GM18861 (cell line): ENCODE data around the gene LHPP.
"Not testable (repeated sequence)": the region's sequence is repeated elsewhere in the genome, so short reads cannot be mapped to it uniquely, and the experiment has no call there.

Experiments
- ATAC-seq: cut with Tn5 transposase; IDR thresholded peaks from one replicate; pipeline ENCODE4 v1.9.1; 2021; ENCODE audit not compliant: unreplicated experiment

LHPP gene

DNA sequence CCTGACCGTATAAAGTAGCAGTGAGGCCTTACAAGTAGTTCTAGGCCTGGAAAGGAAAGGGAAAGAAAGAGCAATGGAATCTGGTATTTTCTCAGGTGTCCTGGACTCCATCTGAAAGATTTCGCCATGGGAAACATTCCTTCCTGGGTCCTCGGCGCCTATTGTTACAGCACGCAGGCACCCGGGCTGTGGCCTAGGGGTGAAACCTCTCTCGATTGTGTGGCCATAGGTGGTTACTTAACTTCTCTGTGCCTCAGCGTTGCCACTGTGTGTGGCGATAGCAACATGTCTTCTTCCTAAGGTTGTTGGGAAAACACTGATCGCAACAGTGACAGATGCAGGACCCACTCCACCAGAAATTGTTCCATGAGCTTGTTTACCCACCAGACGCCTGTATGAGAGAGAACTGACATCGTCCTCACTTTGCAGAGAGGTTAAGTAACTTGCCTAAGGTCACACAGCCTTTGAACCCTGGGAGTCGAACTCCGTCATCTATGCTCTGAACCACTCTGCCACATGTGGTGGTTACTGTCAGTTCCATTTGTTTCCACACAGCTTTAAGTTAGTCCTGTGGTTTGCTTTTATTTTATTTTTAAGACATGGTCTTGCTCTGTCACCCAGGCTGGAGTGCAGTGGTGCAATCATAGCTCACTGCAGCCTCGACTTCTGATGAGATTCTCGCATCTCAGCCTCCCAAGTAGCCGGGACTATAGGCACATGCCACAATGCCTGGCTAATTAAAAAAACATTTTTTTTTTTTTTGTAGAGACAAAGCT lies 73.4 kb downstream of the LHPP start:
- no peak for ATAC-seq

DNA sequence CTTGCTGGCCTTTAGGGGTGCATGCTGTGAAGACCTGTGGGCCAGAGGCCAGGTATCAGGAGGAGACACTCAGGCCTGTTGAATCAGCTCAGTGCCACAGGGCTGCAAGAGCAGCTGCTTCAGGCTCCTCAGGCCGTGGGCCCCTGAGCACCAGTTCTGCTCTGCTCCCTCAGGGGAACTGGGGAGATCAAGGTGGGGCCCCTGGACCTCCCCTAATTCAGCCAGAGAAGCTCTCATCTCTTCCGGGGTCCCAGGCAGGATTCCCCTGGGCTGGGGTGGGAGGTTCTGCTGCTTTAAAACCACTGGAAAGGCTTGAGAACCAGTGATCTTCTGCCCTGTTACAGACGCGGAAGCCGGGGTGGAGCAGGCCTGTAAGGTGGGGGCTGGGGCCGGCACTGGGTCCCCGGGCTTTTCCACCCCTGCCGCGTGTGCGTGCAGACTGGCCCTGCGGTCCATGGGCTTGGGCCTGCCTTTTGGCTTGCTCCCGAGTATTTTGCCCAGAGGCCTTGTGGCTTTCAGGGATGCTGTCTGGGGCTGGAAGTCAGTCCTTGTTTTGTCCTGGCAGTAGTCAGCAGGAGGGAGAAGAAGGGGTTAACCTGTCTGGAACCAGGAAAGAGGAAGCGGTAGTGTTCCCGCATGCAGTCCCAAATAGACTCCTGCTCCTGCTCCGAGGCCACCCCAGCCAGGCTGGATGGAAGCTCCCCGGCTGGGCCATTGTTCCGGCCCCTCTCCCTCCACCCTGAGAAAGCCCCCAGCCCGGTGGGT lies 74.3 kb downstream of the LHPP start:
- ATAC-seq: no peak

DNA sequence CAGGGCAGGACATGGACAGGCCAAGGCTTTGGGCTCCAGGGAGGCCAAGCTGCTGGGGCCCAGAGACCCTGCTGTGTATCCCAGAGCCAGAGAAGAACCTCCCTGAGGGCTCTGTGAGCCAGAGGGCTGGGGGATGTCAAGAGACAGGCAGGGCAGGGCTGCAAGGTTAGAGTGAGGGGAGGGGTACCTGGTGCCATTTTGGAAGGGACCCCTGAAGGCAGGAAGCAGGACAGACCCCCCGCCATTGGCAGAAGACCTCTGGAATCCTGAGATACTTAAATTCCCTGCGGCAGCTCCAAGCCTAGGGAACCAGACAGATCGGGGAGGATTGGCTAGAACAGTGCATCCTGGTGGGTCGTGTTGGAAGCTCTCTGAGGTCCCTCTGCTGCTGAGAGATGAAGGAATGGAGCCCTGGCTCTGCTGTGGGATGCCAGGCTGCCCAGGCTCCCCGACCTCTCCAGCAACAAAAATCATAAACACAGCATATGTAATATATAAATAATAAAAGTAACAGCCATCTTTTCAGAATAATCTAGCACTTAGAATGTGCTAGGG lies 75.0 kb downstream of the LHPP start:
- no peak for ATAC-seq

DNA sequence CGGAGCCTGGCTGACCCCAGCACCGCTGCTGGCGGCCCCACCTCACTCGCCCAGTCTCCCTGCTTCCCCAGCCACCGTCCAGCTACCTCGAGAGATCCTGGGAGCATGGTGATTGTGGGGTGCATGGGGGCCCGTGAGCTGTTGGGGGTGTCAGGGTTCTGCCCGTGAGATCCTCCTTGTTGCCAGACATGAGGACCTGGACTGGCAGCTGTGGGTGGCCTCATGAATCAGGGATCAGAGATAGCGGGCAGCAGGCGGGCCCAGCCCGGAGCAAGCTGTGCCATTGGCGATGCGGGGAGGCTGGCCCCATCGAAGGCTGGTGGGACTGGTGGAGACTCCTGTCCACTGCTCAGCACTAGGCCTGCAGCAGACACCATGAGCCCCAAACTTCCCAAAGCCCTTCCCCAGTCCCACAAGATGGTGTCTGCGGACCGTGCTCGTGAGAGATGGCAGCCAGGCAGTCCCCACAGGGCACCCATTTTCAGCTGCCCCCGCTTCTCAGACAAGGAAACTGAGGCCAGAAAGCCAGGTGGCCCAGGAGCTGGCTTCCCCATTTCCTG lies 75.6 kb downstream of the LHPP start:
- no peak for ATAC-seq

DNA sequence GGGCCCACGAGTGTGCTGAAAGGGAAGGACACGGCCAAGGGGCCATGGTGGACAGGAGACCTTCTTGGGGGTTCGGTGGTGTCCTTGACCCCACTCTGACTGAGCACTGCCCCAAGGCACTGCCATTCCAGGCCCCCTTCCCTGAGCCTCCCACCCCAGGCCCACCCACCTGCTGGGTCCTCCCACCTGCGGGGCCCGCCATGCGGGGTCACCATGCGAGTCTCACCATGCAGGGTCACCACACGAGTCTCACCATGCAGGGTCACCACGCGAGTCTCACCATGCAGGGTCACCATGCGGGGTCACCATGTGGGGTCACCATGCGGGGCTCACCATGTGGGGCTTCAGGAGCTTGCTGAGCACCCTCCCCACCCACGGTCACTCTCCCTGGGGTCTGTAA lies 76.3 kb downstream of the LHPP start:
- no peak for ATAC-seq

DNA sequence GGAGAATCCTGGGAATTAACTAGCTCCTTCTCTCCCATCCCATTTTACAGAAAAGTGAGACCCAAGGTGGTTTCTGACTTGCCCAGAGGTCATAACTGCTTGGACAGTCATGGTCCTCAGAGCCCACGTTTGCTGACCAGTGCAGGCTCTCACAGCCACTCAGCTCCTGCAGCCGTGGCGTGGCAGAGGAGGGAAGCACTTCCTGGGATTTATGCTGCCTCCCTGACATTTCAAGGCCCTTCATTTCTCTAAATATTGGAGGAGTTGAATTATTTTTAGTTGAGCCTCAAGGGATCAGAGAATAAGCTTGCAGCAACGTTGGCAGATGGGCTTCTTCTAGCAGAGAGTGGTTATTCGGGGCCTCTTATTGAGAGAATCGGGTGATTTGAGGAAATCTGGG lies 77.1 kb downstream of the LHPP start:
- no peak for ATAC-seq

DNA sequence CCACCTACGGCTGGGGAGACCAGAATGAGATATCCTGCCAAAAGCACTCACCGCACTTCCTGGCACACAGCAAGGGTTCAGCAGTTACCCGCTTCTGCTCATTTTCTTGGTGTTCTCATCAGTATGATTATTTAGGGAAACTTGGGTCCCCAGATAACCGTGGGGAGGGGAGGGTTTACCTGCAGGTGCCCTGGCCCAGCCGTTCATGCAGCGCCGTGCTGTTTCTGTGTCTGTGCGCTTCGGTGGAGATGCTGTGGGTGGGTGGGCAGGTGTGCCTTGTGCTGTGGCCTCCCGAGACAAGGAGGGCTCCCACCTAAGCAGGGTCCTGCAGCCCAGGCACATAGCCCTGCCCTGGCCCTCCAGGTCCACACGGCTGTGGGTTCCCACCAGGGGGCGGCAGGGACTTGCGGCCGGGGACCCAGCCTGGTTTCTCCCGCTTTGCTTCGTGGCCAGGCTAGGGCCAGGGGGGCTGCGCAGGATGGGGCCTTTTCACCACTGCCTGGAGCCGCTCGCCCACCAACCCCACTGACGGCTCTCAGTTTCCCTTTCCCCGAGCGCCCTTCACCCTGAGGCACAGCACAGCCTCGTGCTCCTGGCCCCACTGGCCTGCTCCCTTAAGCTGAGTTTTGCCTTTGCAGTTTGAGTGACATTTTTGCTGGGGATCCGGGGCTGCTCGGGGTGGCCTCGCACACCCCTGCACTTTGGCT lies 78.5 kb downstream of the LHPP start:
- no peak for ATAC-seq

DNA sequence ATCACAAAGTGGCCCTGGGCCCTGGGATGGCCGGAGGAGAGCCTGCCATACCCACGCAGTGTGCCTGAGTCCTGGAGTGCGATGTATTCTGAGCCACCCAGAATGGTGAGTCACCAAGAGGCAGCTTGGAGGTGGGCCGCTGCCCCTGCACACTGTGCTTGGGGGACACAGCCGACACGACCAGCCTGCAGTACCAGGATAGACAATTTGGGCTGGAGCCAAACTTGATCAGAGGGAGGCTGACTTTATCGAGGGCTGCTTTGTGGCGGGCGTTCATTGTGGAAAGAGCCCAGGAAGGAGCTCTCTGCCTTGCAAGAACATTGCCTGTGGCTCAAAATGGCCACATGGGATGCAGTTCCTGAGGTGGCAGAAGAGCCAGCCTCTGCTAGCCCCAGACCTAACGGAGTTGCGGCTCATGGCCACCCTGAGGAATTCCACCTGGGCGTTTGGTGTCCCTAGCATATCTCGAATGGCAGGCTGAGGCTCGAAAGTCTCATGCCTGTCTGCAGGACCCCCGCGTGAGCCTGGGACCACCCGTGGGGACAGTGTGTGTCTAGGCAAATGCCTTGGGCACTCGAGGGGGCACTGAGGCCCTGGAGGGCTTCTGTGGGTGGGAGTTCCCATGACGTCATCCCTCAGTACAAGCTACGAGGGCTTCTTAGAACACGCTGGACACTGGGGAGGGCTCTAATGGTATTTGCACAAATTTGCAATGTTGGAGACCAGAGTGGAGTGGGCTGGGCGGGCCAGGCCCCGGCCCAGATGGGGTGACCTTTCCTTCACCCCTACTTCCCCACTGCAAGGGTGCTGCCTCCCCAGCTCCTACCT lies 79.7 kb downstream of the LHPP start:
- ATAC-seq: no peak

DNA sequence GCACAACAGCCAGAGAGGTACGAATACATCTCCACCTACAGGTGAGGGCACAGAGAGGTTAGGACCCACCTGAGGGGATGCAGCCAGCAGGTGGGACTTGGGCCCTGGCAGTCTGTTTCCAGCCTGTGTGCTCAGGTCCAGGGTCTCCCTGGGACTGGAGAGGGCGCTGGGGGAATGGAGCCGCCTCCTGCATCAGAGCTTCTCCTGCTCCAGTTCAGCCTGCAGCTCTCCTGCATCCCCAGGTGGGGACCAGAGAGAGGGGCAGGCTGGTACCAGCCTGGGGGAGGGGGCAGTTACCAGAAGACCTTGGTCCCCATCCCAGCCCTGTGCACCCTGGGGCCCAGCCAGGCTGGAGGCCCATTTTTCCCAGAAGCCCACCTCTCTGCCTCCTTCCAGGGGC lies 80.7 kb downstream of the LHPP start:
- ATAC-seq: no peak

DNA sequence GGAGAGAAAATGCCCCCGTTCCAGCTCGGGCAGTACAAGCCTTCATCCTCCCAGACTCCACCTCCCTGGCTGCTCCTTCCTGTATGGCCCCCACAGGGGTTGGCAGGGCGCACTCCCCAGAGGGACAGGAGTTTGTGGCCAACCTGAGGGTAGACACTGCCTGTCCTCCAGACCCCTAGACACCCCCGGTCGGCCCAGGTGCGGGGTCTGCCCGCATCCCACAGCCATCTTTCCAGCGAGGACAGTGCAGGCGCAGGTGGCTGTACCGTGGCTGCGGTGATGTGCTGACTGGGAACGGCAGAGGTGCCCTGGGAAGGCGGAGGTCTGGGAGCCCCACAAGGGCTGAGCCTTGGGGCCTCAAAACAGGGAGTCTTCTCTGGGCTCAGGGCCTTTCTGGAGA lies 81.5 kb downstream of the LHPP start:
- ATAC-seq: no peak

DNA sequence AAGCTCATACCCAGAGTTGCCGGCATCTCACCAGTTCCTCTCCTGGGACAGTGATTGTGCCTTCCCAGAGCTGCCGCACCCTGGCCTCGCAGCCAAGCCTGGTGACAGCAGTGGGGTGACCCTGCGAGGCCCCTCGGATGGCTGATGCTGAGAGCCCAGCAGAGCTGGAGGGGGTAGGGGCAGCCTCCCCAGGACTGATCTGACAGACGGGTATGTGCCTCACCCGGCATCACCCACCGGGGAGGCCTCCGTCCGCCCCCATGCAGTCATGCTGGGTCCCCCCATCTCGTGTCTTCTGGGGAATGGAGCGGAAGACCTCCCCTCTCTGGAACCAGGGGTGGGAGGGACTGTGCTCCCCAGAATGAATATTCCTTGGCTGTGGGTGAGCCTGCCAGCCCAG lies 82.3 kb downstream of the LHPP start:
- no peak for ATAC-seq

DNA sequence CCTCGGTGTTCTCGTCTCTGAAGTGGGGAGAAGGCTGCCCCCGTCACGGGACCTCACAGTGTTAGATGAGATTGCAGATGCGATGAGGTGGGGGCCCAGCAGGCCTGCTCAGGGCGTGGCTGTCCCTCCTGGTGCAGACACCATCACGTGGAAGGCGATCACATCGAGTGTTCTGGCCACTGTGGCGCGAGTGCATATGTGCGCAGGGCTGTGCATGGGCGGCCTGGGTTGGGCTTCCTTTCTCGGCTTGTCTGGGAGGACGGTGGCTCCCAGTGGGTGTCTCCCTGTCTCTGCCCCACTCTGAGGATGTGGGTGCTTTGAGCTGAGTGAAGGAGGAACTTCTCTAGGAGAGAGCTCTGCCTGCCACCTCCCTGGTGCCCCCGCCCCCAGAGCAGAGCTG lies 83.1 kb downstream of the LHPP start:
- no peak for ATAC-seq

DNA sequence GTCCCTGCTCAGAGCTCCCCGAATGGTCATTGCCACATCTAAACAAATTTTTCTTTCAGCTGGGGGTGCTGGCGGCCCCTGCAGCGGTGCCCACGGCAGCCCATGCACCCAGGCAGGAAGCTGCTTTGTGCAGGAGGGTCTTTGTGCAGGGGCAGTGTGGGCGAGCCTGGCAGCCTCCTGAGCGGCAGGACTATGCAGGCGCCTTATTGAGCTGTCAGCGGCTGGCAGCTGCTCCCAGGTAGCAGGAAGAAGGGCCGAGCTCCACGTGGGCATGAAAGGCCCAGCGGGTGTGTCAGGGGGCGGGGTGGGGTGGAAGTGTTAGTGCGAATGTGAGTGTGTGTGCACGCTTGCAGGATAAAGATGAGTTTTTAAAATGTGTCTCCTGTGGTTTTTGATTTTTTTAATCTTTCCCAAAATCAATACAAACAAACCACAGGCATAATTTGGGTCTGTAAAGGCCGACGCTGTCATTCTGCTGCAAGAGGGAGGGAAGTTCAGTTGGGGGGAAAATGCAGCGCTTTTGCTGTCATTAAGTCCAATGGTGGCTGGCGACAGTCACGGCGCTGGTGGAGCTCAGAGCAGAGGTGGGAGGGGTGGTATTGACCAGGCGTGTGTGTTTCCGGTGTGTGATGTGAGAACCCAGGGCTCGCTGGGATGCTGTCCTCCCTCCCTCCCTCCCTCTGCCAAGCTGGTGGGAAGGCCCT lies 83.9 kb downstream of the LHPP start:
- ATAC-seq: no peak

DNA sequence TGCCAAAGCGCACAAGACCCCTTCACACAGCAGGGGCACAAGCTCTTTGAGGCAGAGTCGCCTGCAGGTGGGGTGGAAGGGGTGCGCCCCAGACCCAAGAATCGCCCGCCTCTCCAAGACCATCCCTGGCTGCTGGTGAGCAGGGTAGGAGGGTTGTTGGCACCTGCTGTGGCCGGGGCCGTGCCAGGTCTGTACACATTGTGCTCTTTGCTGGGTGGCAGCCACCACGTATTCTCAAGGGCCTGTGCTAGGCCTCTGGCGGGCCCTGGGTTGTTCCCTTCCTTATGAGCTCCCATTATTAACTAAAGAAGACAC lies 84.4 kb downstream of the LHPP start:
- ATAC-seq: no peak

DNA sequence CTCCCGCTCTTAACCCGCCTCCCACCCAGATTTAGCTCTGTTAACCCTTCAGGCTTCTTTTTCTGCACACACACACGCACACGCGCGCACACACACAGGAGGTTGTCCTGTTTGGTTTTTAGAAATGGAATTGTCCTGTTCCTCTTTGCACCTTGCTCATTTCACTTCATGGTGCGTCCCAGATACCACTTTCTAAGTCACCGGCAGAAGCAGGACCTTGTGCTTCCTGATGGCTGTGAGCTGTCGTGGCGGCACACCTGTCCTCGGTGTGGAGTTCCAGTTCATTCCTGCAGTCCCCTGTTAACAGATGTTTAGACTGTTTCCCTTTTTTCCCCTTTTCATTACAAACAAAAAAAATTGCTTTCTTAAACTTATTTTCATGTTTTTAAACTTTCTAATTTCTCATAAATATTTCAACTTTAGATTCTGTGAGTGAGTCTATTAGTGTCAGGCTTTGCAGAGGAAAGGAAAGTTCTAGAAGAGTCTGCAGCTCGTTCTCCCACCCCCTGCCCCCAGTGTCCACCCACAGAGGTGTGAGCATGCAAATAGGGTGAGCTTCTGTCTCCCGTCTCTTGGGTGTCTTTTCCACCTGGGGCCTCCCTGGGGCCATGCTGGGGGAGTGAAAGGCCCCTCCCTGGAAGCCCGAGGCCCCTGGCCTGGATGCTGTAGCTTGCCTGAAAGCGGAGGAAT lies 85.5 kb downstream of the LHPP start:
- ATAC-seq: no peak

DNA sequence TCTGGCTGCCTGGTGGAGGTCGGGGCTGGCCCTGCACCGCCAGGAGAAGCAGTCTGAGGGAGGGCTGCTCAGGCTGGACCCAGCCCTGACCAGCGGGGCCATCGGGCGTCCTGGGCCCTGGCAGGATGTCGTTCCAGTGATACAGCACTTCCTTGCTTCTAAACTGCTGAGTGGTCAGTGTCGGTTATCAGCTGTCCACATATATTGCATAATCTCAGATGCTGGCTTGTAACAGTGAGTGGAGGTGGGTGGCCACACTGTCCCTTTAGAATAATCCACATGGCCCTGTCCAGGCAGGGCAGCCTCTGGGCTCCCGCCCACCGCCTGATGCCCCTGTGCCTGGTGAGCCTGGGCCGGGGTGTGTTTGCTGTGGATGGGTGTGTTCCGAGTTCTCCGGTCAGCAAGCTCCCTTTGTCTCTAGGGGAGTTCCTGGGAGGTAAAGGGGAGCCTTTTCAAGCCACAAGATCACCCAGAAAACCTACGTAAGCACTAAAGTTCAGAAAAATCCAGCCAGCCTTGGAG lies 86.1 kb downstream of the LHPP start:
- no peak for ATAC-seq

DNA sequence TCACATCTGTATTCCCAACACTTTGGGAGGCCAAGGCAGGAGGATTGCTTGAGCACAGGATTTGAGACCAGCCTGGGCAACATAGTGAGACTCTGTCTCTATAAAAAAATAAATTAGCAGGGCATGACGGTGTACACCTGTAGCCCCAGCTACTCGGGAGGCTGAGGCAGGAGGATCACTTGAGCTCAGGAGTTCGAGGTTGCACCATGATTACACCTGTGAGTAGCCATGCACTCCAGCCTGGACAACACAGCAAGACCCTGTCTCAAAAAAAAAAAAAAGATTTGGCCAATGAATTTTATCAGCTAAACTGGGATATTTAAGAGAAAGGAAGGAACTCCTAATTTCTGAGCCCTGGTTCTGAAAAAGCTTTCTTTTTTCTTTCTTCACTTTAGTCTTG lies 87.5 kb downstream of the LHPP start:
- ATAC-seq: not testable (repeated sequence)

DNA sequence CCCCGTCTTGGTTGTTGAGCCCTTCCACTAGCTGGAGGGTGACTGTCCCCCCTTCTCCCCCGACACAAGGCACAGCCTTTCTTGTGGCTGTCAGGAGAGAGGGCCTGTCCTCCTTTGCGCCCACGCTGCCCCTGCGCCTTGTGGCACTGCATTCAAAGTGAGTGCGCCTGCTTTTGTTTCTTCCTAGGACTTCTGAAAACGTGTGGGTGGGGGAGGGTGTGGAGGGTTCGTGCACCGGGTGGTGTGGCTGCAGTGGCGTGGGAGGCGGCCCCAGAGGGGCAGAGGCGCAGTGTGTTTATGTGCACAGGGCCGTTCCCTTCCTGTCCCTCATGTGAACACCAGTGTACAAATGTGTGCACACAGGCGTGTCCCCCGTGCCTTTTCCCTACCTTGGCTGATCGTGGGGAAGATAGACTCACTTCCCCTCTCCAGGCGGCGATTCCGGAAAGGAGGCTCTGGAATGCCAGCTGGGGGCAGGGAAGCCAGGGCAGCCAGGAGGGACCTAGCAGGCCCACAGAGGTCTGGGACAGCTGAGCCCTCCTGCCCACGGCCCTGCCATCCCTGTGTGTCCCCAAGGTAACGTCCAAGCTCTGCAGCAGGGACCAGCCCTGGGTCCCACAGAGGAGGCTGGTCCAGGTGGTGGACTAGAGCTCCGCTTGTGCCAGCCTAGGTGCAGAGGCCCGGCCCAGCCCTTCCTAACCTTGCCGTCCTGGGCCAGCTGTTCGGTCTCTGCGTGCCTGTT lies 88.8 kb downstream of the LHPP start:
- no peak for ATAC-seq

DNA sequence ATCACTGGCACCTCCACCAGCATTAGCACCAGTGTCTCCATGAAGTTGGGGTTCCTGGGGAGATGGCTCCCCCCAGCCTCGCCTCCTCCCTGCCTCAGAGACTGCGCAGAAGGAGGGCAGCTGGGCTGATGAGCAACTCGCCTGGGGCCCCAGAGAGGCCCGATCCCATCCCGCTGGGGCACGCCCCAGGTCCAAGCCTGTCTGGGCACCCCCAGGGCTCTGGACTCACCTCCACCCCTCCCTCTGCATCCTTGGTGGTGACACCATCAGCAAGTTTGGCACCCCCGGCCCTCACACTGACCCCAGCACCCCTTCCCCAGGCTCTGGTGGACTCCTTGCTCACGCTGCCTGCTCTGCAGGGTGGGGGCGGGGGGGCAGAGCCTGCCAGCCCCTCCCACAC lies 89.5 kb downstream of the LHPP start:
- ATAC-seq: no peak
